SK-N-SH (cell line): ENCODE data around the gene DLG2. TPM values are rescaled to one million over a fixed set of nuclear protein-coding genes. Genes with fewer than 3 reads are reported as not detected.

Experiments
- CTCF ChIA-PET: fragments of 300-600, 350-600 bp; formaldehyde crosslinking; extraction: SDS; loops from one replicate; lab custom pipeline; 2021; lab: Yijun Ruan, JAX
- POLR2A ChIA-PET: fragments of 350-600 bp; sonication (Branson Sonifier 250); formaldehyde crosslinking; extraction: SDS; loops from one replicate; lab custom pipeline; 2020; ENCODE audit warnings: antibody characterized with exemption, inconsistent platforms; lab: Yijun Ruan, JAX
- DNase-seq: peaks from one replicate; pipeline ENCODE4 v3.0.0; 2012
- H2AFZ ChIP-seq: fragments of 200-600 bp; sonication (generic); 2 replicates; pipeline ENCODE4 v1.8.1; 2016; ENCODE audit warnings: antibody characterized with exemption, mild to moderate bottlenecking, low read depth
- H3F3A ChIP-seq: fragments of 200-600 bp; sonication (generic); replicated peaks from 2 replicates; pipeline ENCODE3; 2016; ENCODE audit warnings: antibody characterized with exemption, mild to moderate bottlenecking; ENCODE audit not compliant: insufficient read depth
- H3K27ac ChIP-seq, 2 experiments: fragments of 200-500 bp in 1 of 2; fragments of 200-600 bp in 1 of 2; sonication (Bioruptor generic) in 1 of 2; sonication (generic), shearing (Covaris generic) in 1 of 2; 2 replicates each; pipeline versions ENCODE4 v1.5.1 to v1.6.1; 2014 to 2016; ENCODE audit warnings: low read depth in 2 of 2, inconsistent platforms in 1 of 2, low read length in 1 of 2, mild to moderate bottlenecking in 1 of 2, mixed read lengths in 1 of 2
- H3K27me3 ChIP-seq: fragments of 200-600 bp; sonication (generic), shearing (Covaris generic); 2 replicates; pipeline ENCODE4 v1.6.1; 2016; ENCODE audit warnings: mixed run types; ENCODE audit not compliant: insufficient read depth
- H3K36me3 ChIP-seq, 2 experiments: fragments of 200-500 bp in 1 of 2; fragments of 200-600 bp in 1 of 2; sonication (Bioruptor generic) in 1 of 2; sonication (generic) in 1 of 2; replicated peaks in 1 of 2; 2 replicates each; pipeline versions ENCODE3 to v1.5.1; 2014 to 2016; ENCODE audit warnings: low read length in 1 of 2, mild to moderate bottlenecking in 1 of 2; ENCODE audit not compliant: insufficient read depth in 2 of 2, control insufficient read depth in 1 of 2
- H3K4me1 ChIP-seq, 2 experiments: fragments of 200-500 bp in 1 of 2; fragments of 200-600 bp in 1 of 2; sonication (Bioruptor generic) in 1 of 2; sonication (generic), shearing (Covaris generic) in 1 of 2; 2 replicates each; pipeline versions ENCODE4 v1.5.1 to v1.6.1; 2014 to 2016; ENCODE audit warnings: low read depth in 1 of 2, low read length in 1 of 2, mixed run types in 1 of 2; ENCODE audit not compliant: insufficient read depth in 2 of 2, control insufficient read depth in 1 of 2
- H3K4me2 ChIP-seq: fragments of 200-600 bp; sonication (generic), shearing (Covaris generic); 2 replicates; pipeline ENCODE4 v1.6.1; 2017; ENCODE audit warnings: mixed run types
- H3K4me3 ChIP-seq, 2 experiments: fragments of 200-500 bp in 1 of 2; fragments of 200-600 bp in 1 of 2; sonication (Bioruptor generic) in 1 of 2; sonication (generic), shearing (Covaris generic) in 1 of 2; 2 replicates each; pipeline versions ENCODE4 v1.5.1 to v1.8.1; 2014 to 2016; ENCODE audit warnings: low read depth in 2 of 2, inconsistent platforms in 1 of 2, low read length in 1 of 2, mild to moderate bottlenecking in 1 of 2, mixed read lengths in 1 of 2, moderate library complexity in 1 of 2
- H3K79me2 ChIP-seq: fragments of 200-600 bp; sonication (generic); 2 replicates; pipeline ENCODE4 v1.8.1; 2017; ENCODE audit warnings: mild to moderate bottlenecking; ENCODE audit not compliant: insufficient read depth
- H3K9ac ChIP-seq: fragments of 200-600 bp; sonication (generic); 2 replicates; pipeline ENCODE4 v1.6.1; 2017; ENCODE audit warnings: mixed run types
- H3K9me2 ChIP-seq: fragments of 200-600 bp; sonication (generic); 2 replicates; pipeline ENCODE4 v1.6.1; 2017; ENCODE audit warnings: mixed run types
- H3K9me3 ChIP-seq: fragments of 200-600 bp; sonication (generic); 2 replicates; pipeline ENCODE4 v1.6.1; 2017; ENCODE audit warnings: mixed run types, mild to moderate bottlenecking, moderate library complexity
- H4K20me1 ChIP-seq: fragments of 200-600 bp; sonication (generic); 2 replicates; pipeline ENCODE4 v1.6.1; 2017; ENCODE audit warnings: mild to moderate bottlenecking, mixed run types; ENCODE audit not compliant: insufficient read depth
- CHD2 ChIP-seq: fragments of 150-350 bp; IDR thresholded peaks from 2 replicates; pipeline ENCODE4 v1.6.1; 2018; ENCODE audit warnings: low read length; ENCODE audit not compliant: partially characterized antibody
- CTCF ChIP-seq: fragments of 200-600 bp; sonication (generic); IDR thresholded peaks from 2 replicates; pipeline ENCODE4 v1.6.1; 2017; ENCODE audit warnings: antibody characterized with exemption, mild to moderate bottlenecking, moderate library complexity
- EP300 ChIP-seq, 2 experiments: IDR thresholded peaks; 2 replicates each; pipeline versions ENCODE4 v1.4.0 to v1.6.1; 2012; ENCODE audit warnings: borderline replicate concordance in 1 of 2, low read depth in 1 of 2, low read length in 1 of 2
- FOXM1 ChIP-seq: IDR thresholded peaks from 2 replicates; pipeline ENCODE4 v1.4.0; 2012; ENCODE audit warnings: low read depth, mild to moderate bottlenecking
- GATA2 ChIP-seq: sonication (generic); formaldehyde crosslinking; IDR thresholded peaks from 2 replicates; pipeline ENCODE4 v1.5.0; 2020; ENCODE audit warnings: mild to moderate bottlenecking, missing genetic modification reagents
- JUND ChIP-seq: IDR thresholded peaks from 2 replicates; pipeline ENCODE4 v1.4.0; 2012
- MXI1 ChIP-seq: IDR thresholded peaks from 2 replicates; pipeline ENCODE4 v1.6.1; 2012; ENCODE audit warnings: mild to moderate bottlenecking, low read depth, low read length, improper control_type of control experiment
- NRF1 ChIP-seq: IDR thresholded peaks from 2 replicates; pipeline ENCODE4 v1.6.1; 2012; ENCODE audit warnings: low read depth, mild to moderate bottlenecking, low read length
- RAD21 ChIP-seq: IDR thresholded peaks from 2 replicates; pipeline ENCODE4 v1.6.1; 2012; ENCODE audit warnings: mild to moderate bottlenecking, low read length
- SIN3A ChIP-seq: IDR thresholded peaks from 2 replicates; pipeline ENCODE4 v1.6.1; 2012; ENCODE audit warnings: low read depth, mild to moderate bottlenecking, low read length, moderate library complexity, borderline replicate concordance
- USF1 ChIP-seq: IDR thresholded peaks from 2 replicates; pipeline ENCODE4 v1.4.0; 2012; ENCODE audit warnings: low read depth, borderline replicate concordance
- USF2 ChIP-seq: fragments of 150-350 bp; IDR thresholded peaks from 2 replicates; pipeline ENCODE4 v1.6.1; 2017; ENCODE audit warnings: antibody characterized with exemption, low read length, low read depth, borderline replicate concordance
- YY1 ChIP-seq: IDR thresholded peaks from 2 replicates; pipeline ENCODE4 v1.4.0; 2012; ENCODE audit warnings: low read depth, mild to moderate bottlenecking
- ZBTB33 ChIP-seq: IDR thresholded peaks from 2 replicates; pipeline ENCODE4 v1.4.0; 2012; ENCODE audit warnings: low read depth, borderline replicate concordance
- WGBS: methylation state at CpG from one replicate; pipeline ENCODE4 v1.1.6; 2017; ENCODE audit warnings: low lambda C conversion rate; 5-methylcytosine and 5-hydroxymethylcytosine counted together
- polyA plus RNA-seq, 3 experiments: library from polyadenylated mRNA; depleted of rRNA; stranded (reverse); fragments of >200 nt; gene quantifications; 2 replicates each; pipeline ENCODE4 v1.2.3, GENCODE V29; 2012

DLG2 gene
- polyA plus RNA-seq, 1 of the 3 experiments (the other 2 are of a cell fraction) = 0.21 TPM

- Histone ChIP-seq H3K9ac (no peak overlapping the region), H2AFZ (no peak overlapping the region), H3K36me3 (no peaks in the 10 kb centered on the region), H4K20me1 (no peaks in the 10 kb centered on the region), H3K9me2 (no peaks in the 10 kb centered on the region), H3K27me3 (no peaks in the 10 kb centered on the region), H3K79me2 (no peaks in the 10 kb centered on the region), H3K27ac (peak overlapping the region in 1 of 2 experiments; percentile 88; a peak in 2 of 4 replicates), H3K4me2 (no peak overlapping the region), H3F3A (no peaks in the 10 kb centered on the region), H3K4me1 (peaks cover 0 to 12% of the 10 kb centered on the region in 2 experiments; a peak in 2 of 4 replicates), H3K4me3 (no peak overlapping the region), H3K9me3 (no peaks in the 10 kb centered on the region; the same call in 1 of the 2 replicates)
- ChIA-PET POLR2A (no interaction called here), CTCF (no interaction called here)
- DNase-seq = peak; percentile 52
- no peak for TF ChIP-seq JUND
- 0 out of 2 replicates have a peak, but pooled peaks have one; percentile 2 for TF ChIP-seq RAD21
- TF ChIP-seq GATA2 (CRISPR knock-in tag) = peak; percentile 64
- peak; percentile 48 for TF ChIP-seq CHD2
- TF ChIP-seq YY1 = no peak
- TF ChIP-seq EP300 (IDR thresholded peaks at IDR 0.05; ENCODE audit: borderline replicate concordance in 1 of 2, low read depth in 1 of 2, low read length in 1 of 2) = peak in 1 of 2 experiments; percentile 91; a peak in 2 of 4 replicates
- WGBS = 13% methylated on average over 2 of the region's 2 CpGs
Measured at GRCh38 chr11:84319863-84320262, 1307.3 kb downstream of the DLG2 start.

- POLR2A ChIA-PET = no interaction called here
- peak overlapping the region in 1 of 2 experiments; percentile 22; a peak in 1 of 4 replicates for H3K27ac ChIP-seq
- CTCF ChIA-PET = no interaction called here
- H3K4me3 ChIP-seq = no peak overlapping the region; a peak in 1 of 4 replicates
- DNase-seq = no peak
- H3K36me3 ChIP-seq = no peaks in the 10 kb centered on the region
- H3K9ac ChIP-seq = no peak overlapping the region
- no peaks in the 10 kb centered on the region for H3K27me3 ChIP-seq
- no peaks in the 10 kb centered on the region for H3F3A ChIP-seq
- H3K4me1 ChIP-seq = peaks cover 0 to 12% of the 10 kb centered on the region in 2 experiments; a peak in 2 of 4 replicates
- no peak for TF ChIP-seq ZBTB33
- no peaks in the 10 kb centered on the region for H3K9me3 ChIP-seq
- no peaks in the 10 kb centered on the region for H4K20me1 ChIP-seq
- no peak overlapping the region for H3K4me2 ChIP-seq
- no peaks in the 10 kb centered on the region for H3K9me2 ChIP-seq
- H3K79me2 ChIP-seq = no peaks in the 10 kb centered on the region
- WGBS = 56% methylated on average over 10 of the region's 15 CpGs
- no peak overlapping the region for H2AFZ ChIP-seq
Measured at GRCh38 chr11:84316866-84317555, 1310.1 kb downstream of the DLG2 start.

- Histone ChIP-seq H3K4me3 (no peak overlapping the region), H3F3A (no peaks in the 10 kb centered on the region), H3K27me3 (no peaks in the 10 kb centered on the region), H4K20me1 (no peaks in the 10 kb centered on the region), H3K9ac (no peak overlapping the region), H3K4me2 (no peak overlapping the region)
- no peak for TF ChIP-seq GATA2 (CRISPR knock-in tag)
- TF ChIP-seq CTCF = no peak
- TF ChIP-seq RAD21 = no peak
- TF ChIP-seq NRF1 = no peak
- TF ChIP-seq MXI1 = no peak
- TF ChIP-seq EP300 (IDR thresholded peaks at IDR 0.05; ENCODE audit: borderline replicate concordance in 1 of 2, low read depth in 1 of 2, low read length in 1 of 2) = no peak
- TF ChIP-seq FOXM1 = no peak
- no peak for TF ChIP-seq USF2
- no peak for TF ChIP-seq USF1
- no peak for TF ChIP-seq SIN3A
- TF ChIP-seq, all 33 proteins: peak for 0
- CTCF ChIA-PET = interaction anchor here (0.9 to 1.2 kb wide), 2 partner anchors 20 to 477 kb away, joined by 3 to 4 read pairs; no protein-coding TSS in a partner anchor
- Histone ChIP-seq H3K79me2 (no peaks in the 10 kb centered on the region), H3K9me2 (no peaks in the 10 kb centered on the region), H3K9me3 (no peaks in the 10 kb centered on the region), H3K4me1 (peaks cover 0 to 7% of the 10 kb centered on the region in 2 experiments; a peak in 2 of 4 replicates), H2AFZ (no peak overlapping the region), H3K36me3 (no peaks in the 10 kb centered on the region), H3K27ac (no peak overlapping the region; a peak in 1 of 4 replicates)
- POLR2A ChIA-PET = no interaction called here
- no peak for DNase-seq
- 71% methylated on average over 4 of the region's 4 CpGs for WGBS
Measured at GRCh38 chr11:84313830-84314359, 1313.2 kb downstream of the DLG2 start.
